IMR-90 (cell line): Measurements from ENCODE around the gene NRP1. TPM values are rescaled to one million over a fixed set of nuclear protein-coding genes. Genes with fewer than 3 reads are reported as not detected.
A peak's percentile ranks its signal among the peaks of the same experiment; 100 is the strongest.

Source experiments
- ATAC-seq: fragments of 200-7000 bp; cut with Tn5 transposase; 2 replicates; pipeline ENCODE4 v1.9.1; 2020; ENCODE audit warnings: low read depth, mild to moderate bottlenecking, moderate library complexity
- BruUV-seq: library from RNA; stranded (reverse); fragments of 400-500 nt; replicated peaks from 2 replicates; lab custom pipeline; 2021; lab: Mats Ljungman, UMichigan
- CTCF ChIA-PET: fragments of 300-600 bp; formaldehyde crosslinking; extraction: SDS; loops from one replicate; lab custom pipeline; 2021; ENCODE audit warnings: antibody characterized with exemption; lab: Yijun Ruan, JAX
- POLR2A ChIA-PET: fragments of 300-600 bp; sonication (Branson Sonifier 250); formaldehyde crosslinking; loops from one replicate; lab custom pipeline; 2022; ENCODE audit warnings: antibody characterized with exemption; ENCODE audit not compliant: unreplicated experiment; lab: Charles Lee
- DNase-seq: peaks from one replicate; pipeline ENCODE4 v3.0.0; 2013
- H2AFZ ChIP-seq: replicated peaks from 2 replicates; pipeline ENCODE3; 2013; ENCODE audit warnings: low read length, mild to moderate bottlenecking; ENCODE audit not compliant: poor library complexity
- H2AK5ac ChIP-seq: 2 replicates; pipeline ENCODE4 v1.6.1; 2013; ENCODE audit warnings: low read depth, low read length, inconsistent platforms
- H2AK9ac ChIP-seq: replicated peaks from 2 replicates; pipeline ENCODE3; 2013; ENCODE audit warnings: mild to moderate bottlenecking, low read depth, low read length, moderate library complexity; ENCODE audit not compliant: poor library complexity
- H2BK120ac ChIP-seq: 2 replicates; pipeline ENCODE4 v1.6.1; 2013; ENCODE audit warnings: low read depth, low read length, inconsistent platforms
- H2BK15ac ChIP-seq: 3 replicates; pipeline ENCODE4 v1.6.1; 2013; ENCODE audit warnings: low read depth, low read length, inconsistent platforms
- H2BK20ac ChIP-seq: 2 replicates; pipeline ENCODE4 v1.6.1; 2013; ENCODE audit warnings: low read depth, mild to moderate bottlenecking, inconsistent platforms, low read length, moderate library complexity
- H2BK5ac ChIP-seq: 2 replicates; pipeline ENCODE4 v1.6.1; 2013; ENCODE audit warnings: mild to moderate bottlenecking, low read depth, low read length, inconsistent platforms; ENCODE audit not compliant: poor library complexity, severe bottlenecking
- H3K14ac ChIP-seq: replicated peaks from 2 replicates; pipeline ENCODE4 v1.6.1; 2013; ENCODE audit warnings: low read depth, low read length, inconsistent platforms
- H3K18ac ChIP-seq: 2 replicates; pipeline ENCODE4 v1.6.1; 2013; ENCODE audit warnings: low read depth, low read length, control low read depth
- H3K23ac ChIP-seq: 2 replicates; pipeline ENCODE4 v1.6.1; 2013; ENCODE audit warnings: low read depth, low read length, inconsistent platforms
- H3K27ac ChIP-seq: 2 replicates; pipeline ENCODE4 v1.5.1; 2013; ENCODE audit warnings: mild to moderate bottlenecking, control low read depth, low read length; ENCODE audit not compliant: insufficient read depth
- H3K27me3 ChIP-seq: 2 replicates; pipeline ENCODE4 v1.6.1; 2013; ENCODE audit warnings: low read length; ENCODE audit not compliant: control insufficient read depth, insufficient read depth
- H3K36me3 ChIP-seq: 2 replicates; pipeline ENCODE4 v1.6.1; 2013; ENCODE audit warnings: low read length, mixed read lengths; ENCODE audit not compliant: control insufficient read depth, insufficient read depth
- H3K4ac ChIP-seq: 2 replicates; pipeline ENCODE4 v1.6.1; 2013; ENCODE audit warnings: low read depth, low read length, inconsistent platforms
- H3K4me1 ChIP-seq: 2 replicates; pipeline ENCODE4 v1.6.1; 2013; ENCODE audit warnings: low read length, mixed read lengths; ENCODE audit not compliant: control insufficient read depth, insufficient read depth
- H3K4me2 ChIP-seq: 2 replicates; pipeline ENCODE4 v1.6.1; 2013; ENCODE audit warnings: low read depth, mild to moderate bottlenecking, control low read depth, low read length, moderate library complexity
- H3K4me3 ChIP-seq: 2 replicates; pipeline ENCODE4 v1.5.1; 2013; ENCODE audit warnings: low read depth, mild to moderate bottlenecking, control low read depth, low read length, moderate library complexity; ENCODE audit not compliant: insufficient read depth
- H3K56ac ChIP-seq: 2 replicates; pipeline ENCODE4 v1.6.1; 2013; ENCODE audit warnings: low read length, inconsistent platforms; ENCODE audit not compliant: insufficient read depth; ENCODE audit errors: extremely low read depth
- H3K79me1 ChIP-seq, 2 experiments: 2 replicates each; pipeline ENCODE4 v1.6.1; 2013; ENCODE audit warnings: low read length in 2 of 2, inconsistent platforms in 1 of 2, low read depth in 1 of 2
- H3K9ac ChIP-seq: 2 replicates; pipeline ENCODE4 v1.6.1; 2013; ENCODE audit warnings: low read depth, low read length, control low read depth
- H3K9me1 ChIP-seq: 2 replicates; pipeline ENCODE4 v1.6.1; 2013; ENCODE audit warnings: low read length, inconsistent platforms; ENCODE audit not compliant: insufficient read depth
- H3K9me3 ChIP-seq: 2 replicates; pipeline ENCODE4 v1.6.1; 2013; ENCODE audit warnings: low read length; ENCODE audit not compliant: control insufficient read depth, insufficient read depth
- H4K20me1 ChIP-seq: 2 replicates; pipeline ENCODE4 v1.6.1; 2013; ENCODE audit warnings: low read length, inconsistent platforms; ENCODE audit not compliant: insufficient read depth
- H4K5ac ChIP-seq: 2 replicates; pipeline ENCODE4 v1.6.1; 2013; ENCODE audit warnings: mild to moderate bottlenecking, low read depth, low read length, control low read depth
- H4K8ac ChIP-seq, 2 experiments: 2 replicates each; pipeline ENCODE4 v1.6.1; 2013; ENCODE audit warnings: low read depth in 2 of 2, low read length in 2 of 2, control low read depth in 1 of 2, inconsistent platforms in 1 of 2
- H4K91ac ChIP-seq: 2 replicates; pipeline ENCODE4 v1.6.1; 2013; ENCODE audit warnings: low read depth, low read length, inconsistent platforms; ENCODE audit not compliant: insufficient read depth
- CEBPB ChIP-seq: IDR thresholded peaks from 2 replicates; pipeline ENCODE4 v1.6.1; 2012; ENCODE audit warnings: low read depth, low read length, improper control_type of control experiment
- CTCF ChIP-seq: conservative IDR thresholded peaks from 2 replicates; pipeline ENCODE4 v1.5.1; 2012; ENCODE audit warnings: mild to moderate bottlenecking, low read depth, low read length, improper control_type of control experiment
- ELK1 ChIP-seq: fragments of 150-350 bp; IDR thresholded peaks from 2 replicates; pipeline ENCODE4 v1.6.1; 2016; ENCODE audit warnings: low read depth, mild to moderate bottlenecking, low read length, moderate library complexity, borderline replicate concordance
- FOS ChIP-seq: fragments of 150-350 bp; IDR thresholded peaks from 2 replicates; pipeline ENCODE4 v1.6.1; 2016; ENCODE audit warnings: low read depth, low read length
- MAFK ChIP-seq: IDR thresholded peaks from 2 replicates; pipeline ENCODE4 v1.6.1; 2012; ENCODE audit warnings: low read depth, low read length, improper control_type of control experiment
- NFE2L2 ChIP-seq: fragments of 150-350 bp; IDR thresholded peaks from 2 replicates; pipeline ENCODE4 v1.6.1; 2016; ENCODE audit warnings: low read depth, mild to moderate bottlenecking, low read length
- RAD21 ChIP-seq: IDR thresholded peaks from 2 replicates; pipeline ENCODE4 v1.6.1; 2012; ENCODE audit warnings: low read length, improper control_type of control experiment
- RCOR1 ChIP-seq: IDR thresholded peaks from 2 replicates; pipeline ENCODE4 v1.6.1; 2012; ENCODE audit warnings: mild to moderate bottlenecking, low read length, improper control_type of control experiment; ENCODE audit not compliant: insufficient replicate concordance
- RFX5 ChIP-seq: IDR thresholded peaks from 2 replicates; pipeline ENCODE4 v1.8.0; 2012; ENCODE audit warnings: low read depth, mild to moderate bottlenecking, low read length, moderate library complexity
- SMC3 ChIP-seq: fragments of 150-350 bp; IDR thresholded peaks from 2 replicates; pipeline ENCODE4 v1.6.1; 2016; ENCODE audit warnings: low read depth, mild to moderate bottlenecking, antibody characterized with exemption, low read length, moderate library complexity
- WGBS, 2 experiments: methylation state at CpG; one replicate each; pipeline versions ENCODE4 v1.1.5 to v1.1.7; 2013; ENCODE audit warnings: missing lambda C conversion rate in 2 of 2; ENCODE audit not compliant: insufficient read length in 1 of 2; ENCODE audit errors: extremely low coverage in 2 of 2; 5-methylcytosine and 5-hydroxymethylcytosine counted together
- dilution Hi-C: fragments of 300-500 bp; cut with HindIII; formaldehyde crosslinking; loops from one replicate; pipeline ENCODE4 v1.14.3; 2018; ENCODE audit warnings: low sequenced_read_pairs; ENCODE audit not compliant: unreplicated experiment
- in situ Hi-C: fragments of 300-500 bp; cut with MboI; formaldehyde crosslinking; loops from 3 replicates; pipeline ENCODE4 v1.14.3; 2019; ENCODE audit warnings: low sequenced_read_pairs, inconsistent platforms, mixed read lengths
- intact Hi-C: fragments of 100-400 bp; cut with micrococcal nuclease; formaldehyde crosslinking; loops from 2 replicates; pipeline ENCODE4 v1.10.0; 2022
- polyA plus RNA-seq, 3 experiments: library from polyadenylated mRNA; depleted of rRNA; stranded (reverse); fragments of >200 nt; gene quantifications; 2 replicates each; pipeline ENCODE4 v1.2.3, GENCODE V29; 2012; ENCODE audit warnings: low replicate concordance in 1 of 3
- total RNA-seq: library from RNA; depleted of rRNA; stranded (reverse); fragments of >200 nt; gene quantifications from 2 replicates; pipeline ENCODE4 v1.2.3, GENCODE V29; 2012

Gene NRP1
- total and polyA plus RNA-seq, 2 of the 4 experiments (the other 2 are of a cell fraction): 108 to 227 TPM

DNA sequence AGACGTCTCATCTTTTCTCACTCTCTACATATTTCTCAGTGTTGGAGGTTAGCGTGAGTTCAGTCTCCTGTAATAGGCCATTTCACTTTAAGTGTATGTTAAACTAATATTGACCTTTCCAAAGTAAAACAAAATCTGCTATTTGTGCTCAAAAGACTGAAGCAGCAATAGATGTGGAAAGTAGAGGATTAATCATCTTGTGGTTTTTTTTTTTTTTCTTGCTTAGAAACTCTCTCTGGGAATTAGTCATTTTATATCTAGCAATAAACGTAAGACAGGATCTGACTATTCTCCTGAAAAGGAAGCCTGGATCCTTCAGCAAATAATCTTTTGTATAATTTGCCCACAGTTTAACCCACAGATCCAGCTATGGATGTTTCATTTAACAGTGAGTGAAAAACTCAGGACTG, 81.7 kb downstream of the NRP1 start:
- intact Hi-C loops: no loop called here
- no TSS peak for BruUV-seq
- peak overlapping the region; percentile 82 for H4K8ac ChIP-seq

More for the DNA sequence above, 81.7 kb downstream of the NRP1 start:
- H2BK5ac ChIP-seq: peak overlapping the region; percentile 90
- H3K56ac ChIP-seq: peak overlapping the region; percentile 60; the same call in 1 of the 2 replicates
- ChIA-PET CTCF (no interaction called here), POLR2A (no interaction called here)
- peaks cover 26 to 60% of the 10 kb centered on the region in 2 experiments for H3K79me1 ChIP-seq
- no peaks in the 10 kb centered on the region for H4K20me1 ChIP-seq
- ATAC-seq (peak; percentile 76), DNase-seq (peak; percentile 89)
- H3K9me3 ChIP-seq: no peaks in the 10 kb centered on the region
- peak overlapping the region; percentile 23; the same call in 1 of the 2 replicates for H3K4me2 ChIP-seq
- peaks cover 18% of the 10 kb centered on the region for H3K9me1 ChIP-seq
- H3K14ac ChIP-seq: peak overlapping the region; percentile 87
- peak overlapping the region; percentile 62 for H4K91ac ChIP-seq
- peak overlapping the region; percentile 88 for H3K23ac ChIP-seq
- H4K5ac ChIP-seq: peak overlapping the region; percentile 70; the same call in 1 of the 2 replicates
- H2AK9ac ChIP-seq: peak overlapping the region; percentile 43
- H3K4ac ChIP-seq: peak overlapping the region; percentile 92
- peaks cover 14% of the 10 kb centered on the region for H3K4me1 ChIP-seq
- no peak for TF ChIP-seq CTCF
- no peak for TF ChIP-seq RFX5
- no peak for TF ChIP-seq RCOR1
- peak; percentile 33; the same call in 1 of the 2 replicates for TF ChIP-seq MAFK
- no peak for TF ChIP-seq SMC3
- TF ChIP-seq RAD21: no peak
- TF ChIP-seq NFE2L2: no peak
- TF ChIP-seq CEBPB: peak; percentile 63; the same call in 1 of the 2 replicates
- no peak for TF ChIP-seq FOS
- no peak for TF ChIP-seq ELK1
- H3K4me3 ChIP-seq: no peak overlapping the region
- dilution Hi-C loops (no loop called here), in situ Hi-C loops (no loop called here)
- H3K18ac ChIP-seq: peak overlapping the region; percentile 96
- peaks cover 31% of the 10 kb centered on the region for H3K36me3 ChIP-seq
- H3K27ac ChIP-seq: peak overlapping the region; percentile 63
- H2AK5ac ChIP-seq: peak overlapping the region; percentile 98
- no CpG with 5 or more reads among the region's 3 CpGs for WGBS, 2 experiments
- peak overlapping the region; percentile 94; the same call in 1 of the 2 replicates for H2BK20ac ChIP-seq
- no peak overlapping the region for H2AFZ ChIP-seq
- peak overlapping the region; percentile 91 for H2BK15ac ChIP-seq
- no peak overlapping the region; the same call in 1 of the 2 replicates for H3K9ac ChIP-seq
- H3K27me3 ChIP-seq: no peaks in the 10 kb centered on the region
- H2BK120ac ChIP-seq: peak overlapping the region; percentile 87
